ENCODE data around the gene PIP5K1B.

- no peak for TF ChIP-seq REST (IDR thresholded peaks at IDR 0.05; ENCODE audit: unreplicated experiment)
- TF ChIP-seq, protein P1, sequence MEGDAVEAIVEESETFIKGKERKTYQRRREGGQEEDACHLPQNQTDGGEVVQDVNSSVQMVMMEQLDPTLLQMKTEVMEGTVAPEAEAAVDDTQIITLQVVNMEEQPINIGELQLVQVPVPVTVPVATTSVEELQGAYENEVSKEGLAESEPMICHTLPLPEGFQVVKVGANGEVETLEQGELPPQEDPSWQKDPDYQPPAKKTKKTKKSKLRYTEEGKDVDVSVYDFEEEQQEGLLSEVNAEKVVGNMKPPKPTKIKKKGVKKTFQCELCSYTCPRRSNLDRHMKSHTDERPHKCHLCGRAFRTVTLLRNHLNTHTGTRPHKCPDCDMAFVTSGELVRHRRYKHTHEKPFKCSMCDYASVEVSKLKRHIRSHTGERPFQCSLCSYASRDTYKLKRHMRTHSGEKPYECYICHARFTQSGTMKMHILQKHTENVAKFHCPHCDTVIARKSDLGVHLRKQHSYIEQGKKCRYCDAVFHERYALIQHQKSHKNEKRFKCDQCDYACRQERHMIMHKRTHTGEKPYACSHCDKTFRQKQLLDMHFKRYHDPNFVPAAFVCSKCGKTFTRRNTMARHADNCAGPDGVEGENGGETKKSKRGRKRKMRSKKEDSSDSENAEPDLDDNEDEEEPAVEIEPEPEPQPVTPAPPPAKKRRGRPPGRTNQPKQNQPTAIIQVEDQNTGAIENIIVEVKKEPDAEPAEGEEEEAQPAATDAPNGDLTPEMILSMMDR (conservative IDR thresholded peaks at IDR 0.05; ENCODE audit: low read depth in 2 of 2): no peak
- no peak for TF ChIP-seq JUNB (IDR thresholded peaks at IDR 0.05; ENCODE audit: unreplicated experiment)
- no peak for TF ChIP-seq EZH2phosphoT487 (IDR thresholded peaks at IDR 0.05; ENCODE audit: unreplicated experiment)
- TF ChIP-seq ZNF331 (CRISPR knock-in tag; IDR thresholded peaks at IDR 0.05; ENCODE audit: low read depth): no peak
- no peak for TF ChIP-seq POLR2AphosphoS5 (IDR thresholded peaks at IDR 0.05; ENCODE audit: low read depth)
- no peak for TF ChIP-seq EZH2 (IDR thresholded peaks at IDR 0.05; ENCODE audit: low read depth, unreplicated experiment)
- no peak for TF ChIP-seq STAT1 (IDR thresholded peaks at IDR 0.05; ENCODE audit: unreplicated experiment)
- no peak for TF ChIP-seq CREB1 (CRISPR knock-in tag; IDR thresholded peaks at IDR 0.05; ENCODE audit: low read depth)
- TF ChIP-seq ZNF114 (CRISPR knock-in tag; IDR thresholded peaks at IDR 0.05): no peak
- no peak for TF ChIP-seq ETS1 (IDR thresholded peaks at IDR 0.05)
- TF ChIP-seq NANOG (IDR thresholded peaks at IDR 0.05; ENCODE audit: borderline replicate concordance): no peak
Observed at GRCh38 chr9:68744426-68744825, 39.4 kb downstream of the PIP5K1B start.

All from GM23338 (cell line).